Transverse colon (tissue), 4 donors: ENCODE data around the gene FAM114A1. TPM values are rescaled to one million over a fixed set of nuclear protein-coding genes. Genes with fewer than 3 reads are reported as not detected.

Experiments used
- DNase-seq: peaks from one replicate; pipeline ENCODE4 v3.0.0-alpha.2; 2019
- H3K27ac ChIP-seq, 4 donors: fragments of 200-600 bp; sonication (generic); 2 replicates each; pipeline ENCODE4 v1.5.1; 2016 to 2018; ENCODE audit warnings: inconsistent platforms in 4 of 4
- H3K27me3 ChIP-seq: fragments of 200-600 bp; sonication (generic); 2 replicates; pipeline ENCODE4 v1.5.1; 2017; ENCODE audit warnings: inconsistent platforms
- H3K36me3 ChIP-seq, 4 donors: fragments of 200-600 bp; sonication (generic); 2 replicates each; pipeline ENCODE4 v1.5.1; 2017 to 2019; ENCODE audit warnings: inconsistent platforms in 4 of 4
- H3K4me1 ChIP-seq, 4 donors: fragments of 200-600 bp; sonication (generic); 2 replicates each; pipeline ENCODE4 v1.5.1; 2017 to 2020; ENCODE audit warnings: inconsistent platforms in 4 of 4
- H3K4me3 ChIP-seq, 4 donors: fragments of 200-600 bp; sonication (generic); 1 replicate in 1 of 4; 2 replicates in 3 of 4; pipeline versions ENCODE4 v1.5.1 to v1.6.1; 2017 to 2019; ENCODE audit warnings: inconsistent platforms in 4 of 4
- H3K9me3 ChIP-seq, 2 donors: fragments of 200-600 bp; sonication (generic); 2 replicates each; pipeline ENCODE4 v1.5.1; 2017 to 2019; ENCODE audit warnings: inconsistent platforms in 2 of 2
- EP300 ChIP-seq: sonication (generic); formaldehyde crosslinking; IDR thresholded peaks from one replicate; pipeline ENCODE4 v1.6.1; 2017; ENCODE audit warnings: antibody characterized with exemption, low read depth
- POLR2A ChIP-seq: fragments of 450-650 bp; IDR thresholded peaks from one replicate; pipeline ENCODE4 v1.6.1; 2016; ENCODE audit warnings: antibody characterized with exemption, mild to moderate bottlenecking, moderate library complexity
- POLR2AphosphoS5 ChIP-seq, 3 donors: sonication (generic); formaldehyde crosslinking; IDR thresholded peaks; one replicate each; pipeline ENCODE4 v1.6.1; 2016; ENCODE audit warnings: antibody characterized with exemption in 3 of 3
- WGBS, 2 donors: methylation state at CpG; one replicate each; pipeline ENCODE4 v1.1.5; 2018; ENCODE audit warnings: low coverage in 1 of 2; 5-methylcytosine and 5-hydroxymethylcytosine counted together
- in situ Hi-C, 4 donors: fragments of 200-750 bp; cut with MboI; loops; one replicate each; pipeline versions ENCODE4 v1.15.0 to v1.15.1; 2017; ENCODE audit warnings: low sequenced_read_pairs in 3 of 4, low pct_ligation_motif_present in 1 of 4, low pct_unique_long_range_greater_than_20kb in 1 of 4
- intact Hi-C: fragments of 100-400 bp; cut with DNase I; formaldehyde crosslinking; loops from one replicate; pipeline ENCODE4 v1.15.1; 2023; ENCODE audit warnings: low total_unique reads
- total RNA-seq, 4 donors: library from RNA; depleted of rRNA; stranded (reverse); fragments of >200 nt; gene quantifications; one replicate each; pipeline ENCODE4 v1.1.0, GENCODE V29; 2016
- TF ChIP-seq, protein P1 (sequence below), 5 experiments: fragments of 200-600 bp in 3 of 5; fragments of 450-650 bp in 2 of 5; sonication (generic) in 3 of 5; IDR thresholded peaks; 1 replicate in 2 of 5; 2 replicates in 3 of 5; pipeline ENCODE4 v1.5.1; 2016 to 2017; ENCODE audit warnings: antibody characterized with exemption in 5 of 5, inconsistent platforms in 3 of 5, mild to moderate bottlenecking in 2 of 5, moderate library complexity in 1 of 5

The FAM114A1 gene
- total RNA-seq, 4 donors from 2014 or later = 52.4 to 121 (median 115) TPM

DNA sequence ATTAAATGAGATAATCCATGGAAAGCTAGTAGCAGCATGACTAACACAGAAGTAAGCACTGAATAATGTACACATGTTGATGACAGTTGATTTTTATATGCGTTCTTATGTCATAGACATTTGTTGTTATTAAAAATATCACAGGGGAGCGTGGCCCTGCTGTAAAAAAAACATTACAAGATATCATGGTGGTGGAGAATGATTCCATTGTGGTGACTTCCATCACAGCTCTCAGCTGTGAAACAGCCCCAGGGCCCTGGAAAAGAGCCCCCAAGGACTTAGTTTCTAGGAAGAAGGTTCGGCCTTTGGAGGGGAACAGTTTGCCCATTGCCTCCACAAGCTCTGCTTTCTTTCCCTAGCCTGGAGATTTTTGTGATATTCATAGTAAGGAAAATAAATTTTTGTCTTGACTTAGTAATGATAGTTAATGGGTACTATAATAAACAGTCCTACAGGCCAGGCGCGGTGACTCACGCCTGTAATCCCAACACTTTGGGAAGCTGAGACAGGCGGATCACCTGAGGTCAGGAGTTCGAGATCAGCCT is 49.9 kb downstream of the FAM114A1 start:
- WGBS, 2 donors = 77 to 88% methylated on average over 3 to 8 of the region's 8 CpGs
- in situ Hi-C loops = loop anchor here in 1 of 4 donors (10.0 kb wide), 1 partner anchor 207 kb away; no protein-coding TSS in a partner anchor
- no peaks in the 10 kb centered on the region for H3K9me3 ChIP-seq
- DNase-seq = no peak
- TF ChIP-seq, protein P1, sequence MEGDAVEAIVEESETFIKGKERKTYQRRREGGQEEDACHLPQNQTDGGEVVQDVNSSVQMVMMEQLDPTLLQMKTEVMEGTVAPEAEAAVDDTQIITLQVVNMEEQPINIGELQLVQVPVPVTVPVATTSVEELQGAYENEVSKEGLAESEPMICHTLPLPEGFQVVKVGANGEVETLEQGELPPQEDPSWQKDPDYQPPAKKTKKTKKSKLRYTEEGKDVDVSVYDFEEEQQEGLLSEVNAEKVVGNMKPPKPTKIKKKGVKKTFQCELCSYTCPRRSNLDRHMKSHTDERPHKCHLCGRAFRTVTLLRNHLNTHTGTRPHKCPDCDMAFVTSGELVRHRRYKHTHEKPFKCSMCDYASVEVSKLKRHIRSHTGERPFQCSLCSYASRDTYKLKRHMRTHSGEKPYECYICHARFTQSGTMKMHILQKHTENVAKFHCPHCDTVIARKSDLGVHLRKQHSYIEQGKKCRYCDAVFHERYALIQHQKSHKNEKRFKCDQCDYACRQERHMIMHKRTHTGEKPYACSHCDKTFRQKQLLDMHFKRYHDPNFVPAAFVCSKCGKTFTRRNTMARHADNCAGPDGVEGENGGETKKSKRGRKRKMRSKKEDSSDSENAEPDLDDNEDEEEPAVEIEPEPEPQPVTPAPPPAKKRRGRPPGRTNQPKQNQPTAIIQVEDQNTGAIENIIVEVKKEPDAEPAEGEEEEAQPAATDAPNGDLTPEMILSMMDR (IDR thresholded peaks at IDR 0.05) = no peak
- no peak for TF ChIP-seq POLR2A
- no peak overlapping the region for H3K27ac ChIP-seq
- H3K4me1 ChIP-seq = peaks cover 0 to 13% (median 3%) of the 10 kb centered on the region in 4 donors
- no peak overlapping the region for H3K4me3 ChIP-seq
- H3K27me3 ChIP-seq = no peaks in the 10 kb centered on the region
- intact Hi-C loops = loop anchor here (1.0 kb wide), 1 partner anchor 16 kb away; no protein-coding TSS in a partner anchor
- peaks cover 0 to 30% (median 15%) of the 10 kb centered on the region in 4 donors for H3K36me3 ChIP-seq

DNA sequence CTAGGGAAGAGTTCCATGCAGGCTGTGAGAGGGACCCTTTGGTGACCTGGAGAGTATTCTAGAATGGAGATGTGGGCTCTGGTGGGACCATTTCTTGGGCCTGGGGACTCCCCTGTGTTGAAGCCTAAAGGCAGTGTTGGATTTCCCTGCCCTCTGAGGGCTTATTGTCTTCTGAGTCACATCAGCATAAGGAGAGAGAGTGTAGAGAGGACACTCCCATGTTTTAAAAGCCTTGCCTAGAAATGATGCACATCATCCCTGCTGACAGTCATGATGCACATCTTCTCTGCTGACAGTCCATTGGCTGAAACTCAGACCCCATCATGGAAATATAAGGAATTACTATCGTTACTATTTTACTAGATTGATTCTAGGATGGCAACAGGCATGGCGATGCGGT is 51.9 kb downstream of the FAM114A1 start:
- Histone ChIP-seq H3K36me3 (peaks cover 0 to 24% (median 9%) of the 10 kb centered on the region in 4 donors), H3K4me3 (no peak overlapping the region), H3K9me3 (no peaks in the 10 kb centered on the region), H3K27me3 (no peaks in the 10 kb centered on the region), H3K4me1 (peaks cover 0 to 10% (median 4%) of the 10 kb centered on the region in 4 donors), H3K27ac (no peak overlapping the region)
- intact Hi-C loops = no loop called here
- TF ChIP-seq POLR2AphosphoS5 (IDR thresholded peaks at IDR 0.05) = no peak
- no peak for TF ChIP-seq POLR2A
- no peak for DNase-seq
- in situ Hi-C loops = loop anchor here in 1 of 4 donors (10.0 kb wide), 1 partner anchor 205 kb away; no protein-coding TSS in a partner anchor
- WGBS, 2 donors = 97 to 100% methylated on average over 1 to 3 of the region's 3 CpGs

DNA sequence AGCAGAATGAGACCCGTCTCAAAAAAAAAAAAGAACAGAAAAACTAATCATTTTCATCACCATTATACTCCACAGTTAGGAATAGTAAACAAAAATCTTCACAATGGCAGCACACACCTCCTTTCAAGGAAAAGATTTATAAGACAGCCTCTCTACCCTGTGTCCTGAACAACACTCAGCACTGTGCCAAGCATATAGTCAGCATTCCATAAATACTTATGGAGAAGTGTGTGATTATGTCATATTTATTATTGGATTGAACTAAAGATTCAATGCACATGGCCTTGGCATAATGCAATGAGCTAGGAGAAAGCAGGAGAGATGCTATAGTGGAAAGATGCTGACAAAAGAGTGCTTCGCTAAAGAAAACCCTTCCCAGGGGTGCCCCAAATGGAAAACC is 52.6 kb downstream of the FAM114A1 start:
- peaks cover 0 to 10% (median 4%) of the 10 kb centered on the region in 4 donors for H3K4me1 ChIP-seq
- TF ChIP-seq POLR2A (no peak), EP300 (no peak), POLR2AphosphoS5 (IDR thresholded peaks at IDR 0.05) (no peak)
- TF ChIP-seq, protein P1 (IDR thresholded peaks at IDR 0.05) = no peak
- no peak for DNase-seq
- no peak overlapping the region for H3K4me3 ChIP-seq
- 81 to 94% methylated on average over 2 of the region's 2 CpGs for WGBS, 2 donors
- in situ Hi-C loops = no loop called here
- H3K27ac ChIP-seq = no peak overlapping the region
- no peaks in the 10 kb centered on the region for H3K27me3 ChIP-seq
- no peaks in the 10 kb centered on the region for H3K9me3 ChIP-seq
- peaks cover 0 to 19% (median 6%) of the 10 kb centered on the region in 4 donors for H3K36me3 ChIP-seq
- intact Hi-C loops = no loop called here

DNA sequence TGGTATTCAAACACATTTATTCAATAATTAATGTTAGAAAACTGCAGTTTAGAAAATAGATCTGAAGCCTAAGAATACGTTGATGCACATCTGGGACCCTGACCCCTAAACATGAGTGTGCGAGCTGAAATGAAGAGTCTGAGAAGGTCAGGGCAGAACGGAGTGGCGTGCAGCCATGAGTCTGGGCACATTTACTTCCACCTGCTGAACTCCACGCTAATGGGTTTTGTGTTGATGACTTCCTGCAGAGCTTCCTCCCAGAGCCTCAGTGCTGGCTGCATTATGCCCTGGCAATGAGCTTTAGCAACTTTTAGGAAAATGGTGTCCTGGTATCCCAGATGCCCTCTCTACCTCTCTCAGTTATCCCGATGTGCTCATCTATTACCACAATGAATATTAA is 53.1 kb downstream of the FAM114A1 start:
- in situ Hi-C loops = no loop called here
- H3K4me1 ChIP-seq = peaks cover 0 to 10% (median 4%) of the 10 kb centered on the region in 4 donors
- H3K27me3 ChIP-seq = no peaks in the 10 kb centered on the region
- H3K9me3 ChIP-seq = no peaks in the 10 kb centered on the region
- H3K36me3 ChIP-seq = peaks cover 0 to 19% (median 6%) of the 10 kb centered on the region in 4 donors
- 76 to 91% methylated on average over 4 to 6 of the region's 6 CpGs for WGBS, 2 donors
- DNase-seq = no peak
- H3K27ac ChIP-seq = no peak overlapping the region
- no peak overlapping the region for H3K4me3 ChIP-seq
- intact Hi-C loops = no loop called here
- no peak for TF ChIP-seq POLR2A
- TF ChIP-seq POLR2AphosphoS5 (IDR thresholded peaks at IDR 0.05) = no peak
- TF ChIP-seq, protein P1 (IDR thresholded peaks at IDR 0.05) = no peak
- no peak for TF ChIP-seq EP300
